ENCODE data around the gene SMS. TPM values are rescaled to one million over a fixed set of nuclear protein-coding genes. Genes with fewer than 3 reads are reported as not detected.

Gene SMS
- total and polyA plus RNA-seq, 2 of the 13 experiments (the other 11 are each of a cell fraction or from before 2014, with no cell fraction given): 40.5 to 91.9 TPM

DNA sequence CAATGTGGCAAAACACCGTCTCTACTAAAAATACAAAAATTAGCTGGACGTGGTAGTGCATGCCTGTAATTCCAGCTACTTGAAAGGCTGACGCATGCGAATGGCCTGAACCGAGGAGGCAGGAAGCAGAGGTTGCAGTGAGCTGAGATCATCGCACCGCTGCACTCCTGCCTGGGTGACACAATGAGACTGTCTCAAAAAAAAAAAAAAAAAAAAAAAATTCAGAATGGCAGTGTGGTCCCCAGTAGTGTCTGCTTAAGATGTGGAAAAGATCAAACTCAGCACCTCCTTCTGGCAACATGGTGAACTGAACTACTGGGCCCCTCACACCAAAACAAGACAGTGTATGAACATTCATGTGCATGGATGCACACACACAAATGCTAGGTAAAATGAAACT lies 32.2 kb downstream of the SMS start:
- intact Hi-C loops (cut with micrococcal nuclease; ENCODE audit: unreplicated experiment) (loop anchor here (10.0 kb wide), 1 partner anchor 138 kb away; the partner anchor contains the start of gene MBTPS2), in situ Hi-C loops (cut with HindIII; ENCODE audit: extremely low pct_ligation_motif_present, low pct_unique_long_range_greater_than_20kb) (no loop called here)
- DNase-seq (ENCODE audit: low spot score) (no peak), FAIRE-seq (no peak), ATAC-seq (no peak; the same call in 2 of the 3 replicates)
- Histone ChIP-seq H3K9me3 (ENCODE audit: low read length) (no peaks in the 10 kb centered on the region), H3K79me2 (ENCODE audit: insufficient read depth, low read length) (no peaks in the 10 kb centered on the region), H3K4me1 (ENCODE audit: insufficient read depth, low read length) (no peaks in the 10 kb centered on the region), H2AFZ (ENCODE audit: low read length) (no peak overlapping the region), H3K4me3 (replicated peaks in 1 of 3; ENCODE audit: insufficient read depth in 1 of 3, low read depth in 2 of 3, low read length in 3 of 3) (no peak overlapping the region), H3K27ac (ENCODE audit: extremely low read length, insufficient read depth, low read length) (no peak overlapping the region), H4K20me1 (ENCODE audit: insufficient read depth, low read length) (no peaks in the 10 kb centered on the region), H3K9ac (ENCODE audit: insufficient read depth, low read depth, low read length) (no peak overlapping the region), H3K27me3 (ENCODE audit: control insufficient read depth in 1 of 2, insufficient read depth in 2 of 2, low read length in 2 of 2) (no peaks in the 10 kb centered on the region), H3K4me2 (ENCODE audit: low read depth, low read length) (no peak overlapping the region), H3K36me3 (replicated peaks in 1 of 2; ENCODE audit: control insufficient read depth in 1 of 2, insufficient read depth in 2 of 2, low read length in 2 of 2) (peaks cover 0 to 8% of the 10 kb centered on the region in 2 experiments; a peak in 4 of 5 replicates)
- CTCF ChIA-PET (ENCODE audit: low intra/inter-chr PET ratio, low total read pairs): no interaction called here
- POLR2A ChIA-PET: no interaction called here
- TF ChIP-seq PAWR (CRISPR knock-in tag; IDR thresholded peaks at IDR 0.05; ENCODE audit: borderline replicate concordance): no peak
- TF ChIP-seq ZNF780A (CRISPR knock-in tag; IDR thresholded peaks at IDR 0.05): no peak
- TF ChIP-seq, protein P1, sequence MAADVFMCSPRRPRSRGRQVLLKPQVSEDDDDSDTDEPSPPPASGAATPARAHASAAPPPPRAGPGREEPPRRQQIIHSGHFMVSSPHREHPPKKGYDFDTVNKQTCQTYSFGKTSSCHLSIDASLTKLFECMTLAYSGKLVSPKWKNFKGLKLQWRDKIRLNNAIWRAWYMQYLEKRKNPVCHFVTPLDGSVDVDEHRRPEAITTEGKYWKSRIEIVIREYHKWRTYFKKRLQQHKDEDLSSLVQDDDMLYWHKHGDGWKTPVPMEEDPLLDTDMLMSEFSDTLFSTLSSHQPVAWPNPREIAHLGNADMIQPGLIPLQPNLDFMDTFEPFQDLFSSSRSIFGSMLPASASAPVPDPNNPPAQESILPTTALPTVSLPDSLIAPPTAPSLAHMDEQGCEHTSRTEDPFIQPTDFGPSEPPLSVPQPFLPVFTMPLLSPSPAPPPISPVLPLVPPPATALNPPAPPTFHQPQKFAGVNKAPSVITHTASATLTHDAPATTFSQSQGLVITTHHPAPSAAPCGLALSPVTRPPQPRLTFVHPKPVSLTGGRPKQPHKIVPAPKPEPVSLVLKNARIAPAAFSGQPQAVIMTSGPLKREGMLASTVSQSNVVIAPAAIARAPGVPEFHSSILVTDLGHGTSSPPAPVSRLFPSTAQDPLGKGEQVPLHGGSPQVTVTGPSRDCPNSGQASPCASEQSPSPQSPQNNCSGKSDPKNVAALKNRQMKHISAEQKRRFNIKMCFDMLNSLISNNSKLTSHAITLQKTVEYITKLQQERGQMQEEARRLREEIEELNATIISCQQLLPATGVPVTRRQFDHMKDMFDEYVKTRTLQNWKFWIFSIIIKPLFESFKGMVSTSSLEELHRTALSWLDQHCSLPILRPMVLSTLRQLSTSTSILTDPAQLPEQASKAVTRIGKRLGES (CRISPR knock-in tag; IDR thresholded peaks at IDR 0.05; ENCODE audit: borderline replicate concordance): no peak
- TF ChIP-seq NFE2L1 (CRISPR knock-in tag; IDR thresholded peaks at IDR 0.05; ENCODE audit: borderline replicate concordance): no peak
- TF ChIP-seq CEBPG (CRISPR knock-in tag; IDR thresholded peaks at IDR 0.05): no peak
- TF ChIP-seq PHF5A (CRISPR knock-in tag; IDR thresholded peaks at IDR 0.05; ENCODE audit: low read depth, unreplicated experiment): no peak
- no peak for TF ChIP-seq GATAD1 (CRISPR knock-in tag; IDR thresholded peaks at IDR 0.05)
- TF ChIP-seq, protein P2, sequence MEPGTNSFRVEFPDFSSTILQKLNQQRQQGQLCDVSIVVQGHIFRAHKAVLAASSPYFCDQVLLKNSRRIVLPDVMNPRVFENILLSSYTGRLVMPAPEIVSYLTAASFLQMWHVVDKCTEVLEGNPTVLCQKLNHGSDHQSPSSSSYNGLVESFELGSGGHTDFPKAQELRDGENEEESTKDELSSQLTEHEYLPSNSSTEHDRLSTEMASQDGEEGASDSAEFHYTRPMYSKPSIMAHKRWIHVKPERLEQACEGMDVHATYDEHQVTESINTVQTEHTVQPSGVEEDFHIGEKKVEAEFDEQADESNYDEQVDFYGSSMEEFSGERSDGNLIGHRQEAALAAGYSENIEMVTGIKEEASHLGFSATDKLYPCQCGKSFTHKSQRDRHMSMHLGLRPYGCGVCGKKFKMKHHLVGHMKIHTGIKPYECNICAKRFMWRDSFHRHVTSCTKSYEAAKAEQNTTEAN (CRISPR knock-in tag; conservative IDR thresholded peaks at IDR 0.05): no peak
- TF ChIP-seq, protein P3, sequence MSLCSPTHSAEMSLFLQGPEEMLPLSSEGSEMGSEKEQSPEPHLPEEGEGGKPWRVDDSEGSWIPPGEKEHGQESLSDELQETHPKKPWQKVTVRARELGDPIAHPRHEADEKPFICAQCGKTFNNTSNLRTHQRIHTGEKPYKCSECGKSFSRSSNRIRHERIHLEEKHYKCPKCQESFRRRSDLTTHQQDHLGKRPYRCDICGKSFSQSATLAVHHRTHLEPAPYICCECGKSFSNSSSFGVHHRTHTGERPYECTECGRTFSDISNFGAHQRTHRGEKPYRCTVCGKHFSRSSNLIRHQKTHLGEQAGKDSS (CRISPR knock-in tag; IDR thresholded peaks at IDR 0.05; ENCODE audit: borderline replicate concordance, low read depth): no peak
- TF ChIP-seq POLR2G (IDR thresholded peaks at IDR 0.05; ENCODE audit: low read depth, low read length): no peak
- no peak for TF ChIP-seq SIX4 (CRISPR knock-in tag; IDR thresholded peaks at IDR 0.05)
- TF ChIP-seq NONO (IDR thresholded peaks at IDR 0.05): no peak
- no peak for TF ChIP-seq NONO (CRISPR knock-in tag; conservative IDR thresholded peaks at IDR 0.05)
- TF ChIP-seq ZBTB3 (CRISPR knock-in tag; IDR thresholded peaks at IDR 0.05; ENCODE audit: borderline replicate concordance, low read depth): no peak
- no peak for TF ChIP-seq MTF1 (CRISPR knock-in tag; IDR thresholded peaks at IDR 0.05)
- no peak for TF ChIP-seq CBFB (CRISPR knock-in tag; IDR thresholded peaks at IDR 0.05)
- no peak for TF ChIP-seq HNRNPH1 (optimal IDR thresholded peaks at IDR 0.05; ENCODE audit: low read depth, low read length)
- no TSS peak for BruUV-seq (replicated peaks)
- 96% methylated on average over 7 of the region's 7 CpGs for WGBS (ENCODE audit: low lambda C conversion rate)

Data from HepG2 (cell line).